SK-N-MC (cell line): ENCODE results near the gene MS4A6A.

Experiments
- EZH2 ChIP-seq: fragments of 200-600 bp; sonication (generic); IDR thresholded peaks from one replicate; pipeline ENCODE4 v1.6.1; 2017; ENCODE audit warnings: antibody characterized with exemption
- POLR2AphosphoS5 ChIP-seq: IDR thresholded peaks from 2 replicates; pipeline ENCODE4 v1.6.1; 2012; ENCODE audit warnings: mild to moderate bottlenecking, low read depth, low read length, borderline replicate concordance

DNA sequence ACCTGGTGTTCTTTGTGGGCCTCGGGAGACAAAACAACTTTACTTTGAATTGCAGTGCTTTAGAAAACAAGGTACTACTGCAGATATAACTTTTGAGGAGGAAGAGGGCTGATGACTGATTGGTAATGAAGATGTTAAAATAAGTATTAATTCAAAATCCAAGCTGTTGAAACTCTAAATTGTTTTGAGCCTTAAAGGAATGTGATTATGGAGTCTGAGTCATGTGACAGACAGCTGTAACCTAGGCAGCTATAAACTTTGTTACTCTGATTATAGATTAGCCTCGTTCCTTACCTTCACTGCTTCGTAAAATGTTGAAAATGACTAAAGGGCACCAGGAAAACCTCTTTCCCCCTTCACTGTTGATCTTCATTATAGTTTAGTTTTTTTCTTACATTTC, 51.0 kb downstream of the MS4A6A start:
- TF ChIP-seq EZH2: no peak
- TF ChIP-seq POLR2AphosphoS5: no peak
